Peyer's patch (tissue), 4 donors: ENCODE results near the gene PICK1.

Experiments used
- CTCF ChIP-seq, 6 experiments: fragments of 450-650 bp in 4 of 6; fragments of 200-600 bp in 2 of 6; sonication (generic) in 1 of 6; IDR thresholded peaks; one replicate each; pipeline ENCODE4 v1.5.1; 2017 to 2019; ENCODE audit warnings: antibody characterized with exemption in 6 of 6, mild to moderate bottlenecking in 3 of 6, moderate library complexity in 1 of 6
- POLR2A ChIP-seq, 2 donors: fragments of 450-650 bp; IDR thresholded peaks; one replicate each; pipeline ENCODE4 v1.5.1; 2017; ENCODE audit warnings: antibody characterized with exemption in 2 of 2, mild to moderate bottlenecking in 2 of 2, moderate library complexity in 2 of 2

GRCh38 chr22:38082986-38083710, 25.9 kb downstream of the PICK1 start:
- TF ChIP-seq POLR2A (IDR thresholded peaks at IDR 0.05) = no peak
- TF ChIP-seq CTCF (IDR thresholded peaks at IDR 0.05) = no peak
